ENCODE measurements around the gene TMEM204. TPM values are rescaled to one million over a fixed set of nuclear protein-coding genes. Genes with fewer than 3 reads are reported as not detected.

TMEM204 gene
- total RNA-seq = 10 to 100 TPM in 3 of 4 donors, 1 to 10 TPM in 1; 9.4 to 22.5 (median 13.3) TPM

- Histone ChIP-seq H3K9me3 (no peaks in the 10 kb centered on the region), H3K36me3 (no peaks in the 10 kb centered on the region), H3K4me3 (peak within 1 kb of the TSS; percentile 30 to 53 (median 41)), H3K27me3 (no peaks in the 10 kb centered on the region), H3K4me1 (peaks cover 12 to 44% (median 29%) of the 10 kb centered on the region in 4 donors), H3K27ac (peak within 1 kb of the TSS; percentile 80 to 97 (median 86))
- in situ Hi-C loops (cut with MboI; ENCODE audit: low pct_ligation_motif_present in 1 of 4, low pct_unique_long_range_greater_than_20kb in 1 of 4, low sequenced_read_pairs in 3 of 4) = no loop called here
- peak; percentile 59 for DNase-seq
- intact Hi-C loops (cut with DNase I; ENCODE audit: low total_unique reads) = no loop called here
- 51% methylated on average over 25 of the region's 27 CpGs; no CpG with 5 or more reads in 1 of the 2 donors for WGBS, 2 donors (ENCODE audit: low coverage in 1 of 2)
- TF ChIP-seq CTCF (IDR thresholded peaks at IDR 0.05) = no peak
- TF ChIP-seq POLR2A (IDR thresholded peaks at IDR 0.05) = peak; percentile 68
- TF ChIP-seq POLR2AphosphoS5 (IDR thresholded peaks at IDR 0.05) = peak; percentile 76 to 80 (median 79)
Measured at GRCh38 chr16:1533443-1533951, at the start of gene TMEM204. Gene TMEM204, plus strand, starts transcription at chr16:1533666. Its CDS starts 610 bp downstream, at chr16:1534276.

GRCh38 chr16:1485847-1486496 is 47.5 kb upstream of the TMEM204 start:
- intact Hi-C loops (cut with DNase I; ENCODE audit: low total_unique reads) (no loop called here), in situ Hi-C loops (cut with MboI; ENCODE audit: low pct_ligation_motif_present in 1 of 4, low pct_unique_long_range_greater_than_20kb in 1 of 4, low sequenced_read_pairs in 3 of 4) (no loop called here)
- Histone ChIP-seq H3K4me3 (no peak overlapping the region), H3K4me1 (no peaks in the 10 kb centered on the region), H3K27me3 (peaks cover 17% of the 10 kb centered on the region), H3K9me3 (no peaks in the 10 kb centered on the region), H3K36me3 (no peaks in the 10 kb centered on the region), H3K27ac (no peak overlapping the region)
- DNase-seq = no peak
- TF ChIP-seq CTCF (IDR thresholded peaks at IDR 0.05) = no peak
- 91% methylated on average over 39 of the region's 40 CpGs; no CpG with 5 or more reads in 1 of the 2 donors for WGBS, 2 donors (ENCODE audit: low coverage in 1 of 2)

GRCh38 chr16:1486551-1487390 is 46.7 kb upstream of the TMEM204 start:
- TF ChIP-seq POLR2AphosphoS5 (IDR thresholded peaks at IDR 0.05) (no peak), POLR2A (IDR thresholded peaks at IDR 0.05) (no peak), CTCF (IDR thresholded peaks at IDR 0.05) (no peak), EP300 (IDR thresholded peaks at IDR 0.05; ENCODE audit: low read depth) (no peak)

GRCh38 chr16:1487395-1488053 is 45.9 kb upstream of the TMEM204 start:
- Histone ChIP-seq H3K9me3 (no peaks in the 10 kb centered on the region), H3K36me3 (no peaks in the 10 kb centered on the region), H3K4me1 (peaks cover 1 to 3% (median 2%) of the 10 kb centered on the region in 4 donors), H3K4me3 (no peak overlapping the region), H3K27ac (no peak overlapping the region), H3K27me3 (peaks cover 17% of the 10 kb centered on the region)
- intact Hi-C loops (cut with DNase I; ENCODE audit: low total_unique reads) = no loop called here
- 93% methylated on average over 35 of the region's 39 CpGs; no CpG with 5 or more reads in 1 of the 2 donors for WGBS, 2 donors (ENCODE audit: low coverage in 1 of 2)
- in situ Hi-C loops (cut with MboI; ENCODE audit: low pct_ligation_motif_present in 1 of 4, low pct_unique_long_range_greater_than_20kb in 1 of 4, low sequenced_read_pairs in 3 of 4) = no loop called here
- TF ChIP-seq CTCF (IDR thresholded peaks at IDR 0.05) = no peak
- TF ChIP-seq POLR2AphosphoS5 (IDR thresholded peaks at IDR 0.05) = no peak
- TF ChIP-seq POLR2A (IDR thresholded peaks at IDR 0.05) = no peak
- TF ChIP-seq EP300 (IDR thresholded peaks at IDR 0.05; ENCODE audit: low read depth) = no peak
- no peak for DNase-seq

More at GRCh38 chr16:1486551-1487390, 46.7 kb upstream of the TMEM204 start:
- intact Hi-C loops (cut with DNase I; ENCODE audit: low total_unique reads) (no loop called here), in situ Hi-C loops (cut with MboI; ENCODE audit: low pct_ligation_motif_present in 1 of 4, low pct_unique_long_range_greater_than_20kb in 1 of 4, low sequenced_read_pairs in 3 of 4) (no loop called here)
- Histone ChIP-seq H3K27ac (no peak overlapping the region), H3K9me3 (no peaks in the 10 kb centered on the region), H3K4me3 (no peak overlapping the region), H3K4me1 (no peaks in the 10 kb centered on the region), H3K27me3 (peaks cover 17% of the 10 kb centered on the region), H3K36me3 (no peaks in the 10 kb centered on the region)
- 80 to 83% methylated on average over 1 to 29 of the region's 33 CpGs for WGBS, 2 donors (ENCODE audit: low coverage in 1 of 2)
- no peak for DNase-seq

Data from transverse colon (tissue), 4 donors.